ENCODE measurements around the gene KRTAP5-8.
"Not testable (repeated sequence)": the region's sequence is repeated elsewhere in the genome, so short reads cannot be mapped to it uniquely, and the experiment has no call there.

KRTAP5-8 gene, protein sequence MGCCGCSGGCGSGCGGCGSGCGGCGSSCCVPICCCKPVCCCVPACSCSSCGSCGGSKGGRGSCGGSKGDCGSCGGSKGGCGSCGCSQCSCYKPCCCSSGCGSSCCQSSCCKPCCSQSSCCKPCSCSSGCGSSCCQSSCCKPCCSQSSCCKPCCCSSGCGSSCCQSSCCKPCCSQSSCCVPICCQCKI

GRCh38 chr11:71537977-71538665, at the start of gene KRTAP5-8:
KRTAP5-8 (plus strand) TSS chr11:71538025; CDS start chr11:71538056, 31 bp downstream.
- DNase-seq (ENCODE audit: low read depth in 2 of 2, low spot score in 1 of 2): not testable (repeated sequence)

DNA sequence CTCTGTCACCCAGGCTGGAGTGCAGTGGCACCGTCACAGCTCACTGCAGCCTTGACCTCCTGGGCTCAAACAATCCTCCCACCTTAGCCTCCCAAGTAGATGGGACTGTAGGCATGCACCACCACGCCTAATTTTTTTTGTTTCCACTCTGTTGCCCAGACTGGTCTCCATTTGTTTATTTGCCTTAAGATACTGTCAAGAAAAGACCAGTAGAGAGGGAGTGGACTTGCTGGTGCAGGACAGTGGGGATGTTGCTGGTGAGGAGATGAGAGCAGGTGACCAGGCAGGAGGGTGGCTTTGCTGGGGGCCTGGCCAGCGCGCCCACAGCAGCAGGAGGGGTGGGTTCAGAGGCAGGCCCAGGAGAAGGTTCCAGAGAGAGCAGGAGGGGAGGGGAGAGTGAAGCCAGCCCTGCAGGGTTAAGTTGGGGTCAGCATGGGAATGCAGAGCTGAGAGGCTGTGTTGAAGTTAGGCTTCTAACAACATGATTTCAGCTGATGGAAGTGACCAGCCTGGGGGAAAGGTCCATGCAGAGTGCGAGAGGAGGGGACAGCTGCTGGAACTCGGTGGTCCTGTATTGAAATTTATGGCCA, 49.0 kb upstream of the KRTAP5-8 start:
- DNase-seq (ENCODE audit: low read depth in 2 of 2, low spot score in 1 of 2): no peak

DNA sequence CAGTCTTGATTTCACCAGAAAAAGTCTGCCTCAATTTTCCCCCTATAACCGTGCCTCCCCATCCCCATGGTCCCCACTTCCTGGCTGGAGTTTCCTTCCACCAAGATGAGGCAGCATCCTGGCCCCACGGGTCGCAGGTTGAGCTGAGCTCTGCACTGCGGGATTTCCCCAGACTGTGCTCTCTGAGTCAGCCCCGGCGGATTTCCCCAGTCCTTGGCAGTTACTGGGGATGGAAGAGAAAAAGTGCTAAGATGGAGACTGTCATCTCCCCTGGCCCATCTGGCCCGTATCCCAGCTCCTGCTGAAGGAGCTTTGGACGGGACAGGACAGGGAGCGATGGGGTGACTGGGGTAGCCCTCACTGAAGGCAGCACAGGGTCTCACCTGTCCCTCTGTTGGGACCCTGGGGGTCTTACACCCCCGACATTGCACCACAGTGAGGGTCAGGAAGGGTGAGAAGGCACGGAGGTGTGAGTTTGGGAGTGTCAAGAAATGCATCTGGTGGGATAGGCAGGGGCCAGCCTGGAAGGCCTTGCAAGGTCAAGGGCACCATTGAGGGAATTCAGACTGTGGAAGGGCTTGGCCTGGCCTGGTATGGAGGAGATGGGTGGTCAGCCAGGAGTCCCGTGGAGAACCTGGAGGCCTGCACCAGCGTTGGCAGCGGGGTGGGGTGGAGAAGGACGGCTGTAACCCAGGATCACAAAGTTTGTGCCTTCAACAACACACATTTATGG, 48.3 kb upstream of the KRTAP5-8 start:
- DNase-seq (ENCODE audit: low read depth in 2 of 2, low spot score in 1 of 2): no peak

DNA sequence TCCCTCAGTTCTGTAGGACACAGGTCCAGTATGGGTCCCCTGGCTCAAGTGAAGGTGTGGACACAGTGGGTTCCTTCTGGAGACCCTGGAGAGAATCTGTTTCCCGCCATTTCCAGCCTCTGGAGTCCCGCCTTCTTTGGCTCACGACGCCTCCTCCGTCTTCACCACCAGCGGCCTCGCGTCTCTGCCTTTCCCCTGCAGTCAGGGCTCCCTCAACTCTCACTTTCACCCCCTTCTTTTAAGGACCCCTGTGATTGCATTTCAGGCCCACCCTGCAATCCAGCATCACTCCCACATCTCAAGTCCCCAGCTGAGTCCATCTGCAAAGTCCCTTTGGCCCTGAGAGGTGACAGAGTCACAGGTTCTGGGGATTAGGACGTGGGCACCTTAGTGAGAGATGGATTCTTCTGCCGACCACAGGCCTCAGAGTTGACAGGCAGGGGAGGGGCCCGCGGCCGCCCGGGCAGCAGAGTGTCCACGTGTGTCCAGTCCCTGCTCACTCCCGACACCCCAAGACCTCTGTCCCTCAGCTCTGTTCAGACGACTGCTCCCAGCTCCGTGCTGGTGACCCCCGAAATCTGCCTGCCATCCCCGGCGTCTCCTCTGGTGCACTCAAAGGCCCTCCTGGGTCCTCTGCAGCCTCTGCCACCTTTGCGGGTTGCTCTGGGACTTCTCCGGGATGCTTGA, 47.6 kb upstream of the KRTAP5-8 start:
- no peak for DNase-seq (ENCODE audit: low read depth in 2 of 2, low spot score in 1 of 2)

DNA sequence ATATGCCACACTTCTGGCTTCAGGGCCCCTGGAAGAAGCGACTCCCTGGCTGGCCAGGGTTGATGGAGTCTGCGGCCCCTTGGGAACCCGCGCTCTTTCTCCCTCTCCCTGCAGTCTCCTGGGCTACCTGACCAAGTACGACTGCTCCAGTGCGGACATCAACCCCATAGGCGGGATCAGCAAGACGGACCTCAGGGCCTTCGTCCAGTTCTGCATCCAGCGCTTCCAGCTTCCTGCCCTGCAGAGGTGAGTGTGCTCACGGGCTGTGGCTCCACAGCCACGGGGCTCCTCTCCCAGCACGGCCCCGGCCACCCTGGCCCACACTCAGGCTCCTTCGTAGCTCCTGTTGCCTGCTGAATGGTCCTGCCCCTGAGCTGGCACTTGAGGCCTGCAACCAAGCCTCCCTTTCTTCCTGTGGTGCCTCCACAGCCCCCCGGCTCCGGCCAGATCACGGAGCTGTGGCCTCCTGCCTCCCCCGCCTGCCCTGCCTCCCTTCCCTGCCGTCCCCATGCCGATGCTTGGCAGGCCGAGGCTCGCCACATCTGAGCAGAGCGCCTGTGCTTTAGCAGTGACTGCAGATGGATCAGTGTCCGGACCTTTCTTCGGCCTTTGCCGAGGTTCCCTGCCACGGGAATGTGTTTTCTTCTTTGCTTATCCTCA, 47.0 kb upstream of the KRTAP5-8 start:
- no peak for DNase-seq (ENCODE audit: low read depth in 2 of 2, low spot score in 1 of 2)

DNA sequence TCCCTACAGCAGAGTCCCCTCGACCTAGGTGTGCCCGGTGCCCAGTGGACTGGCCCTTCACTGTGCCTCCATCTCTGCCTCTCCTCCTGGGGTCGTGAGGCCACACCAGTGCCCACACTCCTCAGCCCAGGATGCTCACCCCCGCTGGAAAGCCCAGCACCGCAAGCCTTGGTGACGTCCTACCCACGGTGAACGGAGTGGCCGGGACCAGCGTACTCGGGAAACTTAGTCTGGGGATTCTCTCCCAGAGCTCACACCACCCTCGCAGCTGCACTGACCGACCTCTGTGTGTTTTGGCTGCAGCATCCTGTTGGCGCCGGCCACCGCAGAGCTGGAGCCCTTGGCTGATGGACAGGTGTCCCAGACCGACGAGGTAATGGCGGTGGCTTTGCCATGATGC, 46.3 kb upstream of the KRTAP5-8 start:
- DNase-seq (ENCODE audit: low read depth in 2 of 2, low spot score in 1 of 2): no peak

- DNase-seq (ENCODE audit: low read depth in 2 of 2, low spot score in 1 of 2): no peak
Measured at GRCh38 chr11:71491940-71492339, 45.9 kb upstream of the KRTAP5-8 start.

DNA sequence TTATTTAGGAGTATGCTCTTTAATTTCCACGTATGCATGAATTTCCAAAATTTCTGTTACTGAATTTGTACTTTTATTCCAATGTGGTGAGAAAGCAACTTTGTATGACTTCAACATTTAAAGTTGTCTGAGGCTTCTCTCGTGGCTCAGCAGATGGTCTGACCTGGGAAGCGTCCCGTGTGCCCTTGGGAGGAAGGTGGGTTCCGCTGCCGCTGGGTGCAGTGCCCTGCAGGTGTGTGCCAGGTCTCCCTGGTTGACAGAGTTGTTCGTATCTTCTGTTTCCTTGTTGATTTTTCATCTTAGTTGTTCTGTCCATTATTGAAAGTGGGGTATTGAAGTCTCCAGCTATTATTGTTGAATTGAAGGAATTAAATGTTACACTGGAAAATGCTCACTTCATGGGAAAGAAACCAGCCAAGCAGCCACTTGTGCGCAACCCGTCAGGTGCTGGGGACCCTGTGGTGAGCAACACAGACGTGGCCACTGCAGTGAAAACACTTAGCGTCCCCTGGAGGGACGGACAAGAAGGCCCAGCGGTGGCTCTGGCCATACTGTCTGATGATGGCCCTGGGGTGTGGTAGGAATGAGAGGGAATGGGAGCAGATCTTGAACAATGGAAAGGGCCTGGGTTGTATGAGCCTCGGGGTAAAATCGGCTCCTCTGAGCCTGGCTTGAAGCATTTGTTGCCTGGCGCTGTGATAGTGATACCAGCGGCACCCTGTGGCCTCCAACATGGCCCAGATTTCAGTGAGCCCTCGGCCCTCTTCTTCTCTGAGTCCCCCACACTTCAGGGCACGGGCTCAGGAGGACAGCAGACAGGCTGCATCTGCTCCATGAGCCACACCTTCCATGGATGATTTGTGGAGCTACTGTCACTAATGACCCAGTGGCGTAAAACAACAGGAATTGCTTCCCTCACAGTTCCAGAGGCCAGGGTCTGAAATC, 42.3 kb upstream of the KRTAP5-8 start:
- DNase-seq (ENCODE audit: low read depth in 2 of 2, low spot score in 1 of 2): no peak

DNA sequence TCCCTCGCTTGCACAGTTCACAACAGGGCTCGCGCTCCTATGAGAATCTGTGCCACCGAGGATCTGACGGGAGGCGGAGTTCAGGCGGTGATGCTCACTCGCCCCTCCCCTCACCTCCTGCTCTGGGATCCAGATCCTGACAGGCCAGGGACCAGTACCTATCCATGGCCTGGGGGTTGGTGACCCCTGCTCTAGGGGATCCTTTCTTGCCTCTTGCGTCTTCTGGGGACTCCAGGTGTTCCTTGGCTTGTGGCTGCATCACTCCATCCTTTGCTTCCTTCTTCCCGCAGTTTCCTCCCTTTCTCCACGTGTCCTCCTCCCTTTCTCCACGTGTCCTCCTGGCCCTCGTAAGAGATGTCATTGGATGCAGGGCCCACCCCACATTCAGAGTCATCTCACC, 41.4 kb upstream of the KRTAP5-8 start:
- no peak for DNase-seq (ENCODE audit: low read depth in 2 of 2, low spot score in 1 of 2)

DNA sequence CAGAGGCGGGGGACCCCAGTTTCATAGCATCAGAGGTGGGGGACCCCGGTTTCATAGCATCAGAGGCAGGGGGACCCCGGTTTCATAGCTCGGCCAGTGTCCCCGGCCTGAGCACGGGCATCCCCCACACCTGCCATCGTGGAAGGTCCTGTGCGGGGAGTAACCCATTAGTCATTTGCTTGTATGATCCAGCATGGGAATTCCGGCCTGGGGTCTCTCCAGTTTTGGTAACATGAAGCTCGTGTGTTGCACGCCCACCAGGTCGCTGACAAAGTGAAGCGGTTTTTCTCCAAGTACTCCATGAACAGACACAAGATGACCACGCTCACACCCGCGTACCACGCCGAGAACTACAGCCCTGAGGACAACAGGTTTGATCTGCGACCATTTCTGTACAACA, 39.7 kb upstream of the KRTAP5-8 start:
- DNase-seq (ENCODE audit: low read depth in 2 of 2, low spot score in 1 of 2): no peak

DNA sequence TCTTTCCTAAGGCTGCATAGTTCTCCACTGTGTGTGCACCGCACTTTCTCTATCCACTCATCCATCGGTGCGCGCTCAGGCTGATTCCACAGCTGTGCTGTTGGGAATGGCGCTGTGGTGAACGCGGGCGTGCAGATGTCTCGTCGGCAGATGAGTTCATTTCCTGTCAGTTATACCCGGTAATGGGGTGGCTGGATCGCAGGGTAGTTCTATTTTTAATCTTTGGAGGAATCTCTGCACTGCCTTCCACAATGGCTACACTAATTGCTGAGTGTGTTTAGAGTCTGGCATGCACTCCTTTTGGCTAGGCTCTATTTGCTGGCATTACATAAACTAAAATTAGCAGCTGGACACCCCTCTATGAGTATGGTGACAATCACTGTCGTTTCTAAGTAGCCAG, 38.7 kb upstream of the KRTAP5-8 start:
- DNase-seq (ENCODE audit: low read depth in 2 of 2, low spot score in 1 of 2): no peak

DNA sequence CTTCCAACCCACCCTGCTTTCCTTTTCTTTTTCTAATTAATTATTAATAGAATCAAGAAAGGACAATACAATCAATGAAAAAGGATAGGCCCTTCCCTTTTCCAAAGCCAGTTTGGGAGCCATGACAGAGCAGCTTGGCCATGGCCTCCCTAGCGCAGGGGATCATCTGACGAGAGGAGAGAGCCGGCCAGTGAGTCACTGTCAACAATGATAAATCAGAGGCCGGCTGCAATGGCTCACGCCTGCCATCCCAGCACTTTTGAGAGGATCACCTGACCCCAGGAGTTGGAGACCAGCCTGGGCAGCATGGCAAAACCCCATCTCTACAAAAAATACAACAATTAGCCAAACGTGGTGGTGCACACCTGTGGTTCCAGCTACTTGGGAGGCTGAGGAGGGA, 38.3 kb upstream of the KRTAP5-8 start:
- DNase-seq (ENCODE audit: low read depth in 2 of 2, low spot score in 1 of 2): no peak

DNA sequence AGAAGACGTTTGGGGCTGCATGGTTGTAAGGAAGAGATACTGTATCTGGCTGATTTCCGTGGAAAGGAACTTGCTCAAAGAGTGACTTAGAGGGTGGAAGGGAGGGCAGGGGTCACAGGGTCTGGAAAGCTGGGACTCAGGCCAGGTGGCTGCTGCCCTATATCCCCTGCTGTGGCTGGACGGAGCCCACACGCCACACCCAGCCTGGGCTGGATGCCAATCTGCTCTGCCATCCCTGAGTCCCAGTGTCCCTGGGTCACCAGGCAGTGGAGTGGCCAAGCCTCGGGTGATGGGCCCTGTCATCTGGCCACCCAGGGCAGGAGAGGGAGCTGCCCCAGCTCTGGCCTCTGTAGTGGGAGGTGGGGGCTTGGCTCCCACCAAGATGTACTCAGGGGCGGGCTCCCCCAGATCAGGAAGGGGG, 37.2 kb upstream of the KRTAP5-8 start:
- no peak for DNase-seq (ENCODE audit: low read depth in 2 of 2, low spot score in 1 of 2)

DNA sequence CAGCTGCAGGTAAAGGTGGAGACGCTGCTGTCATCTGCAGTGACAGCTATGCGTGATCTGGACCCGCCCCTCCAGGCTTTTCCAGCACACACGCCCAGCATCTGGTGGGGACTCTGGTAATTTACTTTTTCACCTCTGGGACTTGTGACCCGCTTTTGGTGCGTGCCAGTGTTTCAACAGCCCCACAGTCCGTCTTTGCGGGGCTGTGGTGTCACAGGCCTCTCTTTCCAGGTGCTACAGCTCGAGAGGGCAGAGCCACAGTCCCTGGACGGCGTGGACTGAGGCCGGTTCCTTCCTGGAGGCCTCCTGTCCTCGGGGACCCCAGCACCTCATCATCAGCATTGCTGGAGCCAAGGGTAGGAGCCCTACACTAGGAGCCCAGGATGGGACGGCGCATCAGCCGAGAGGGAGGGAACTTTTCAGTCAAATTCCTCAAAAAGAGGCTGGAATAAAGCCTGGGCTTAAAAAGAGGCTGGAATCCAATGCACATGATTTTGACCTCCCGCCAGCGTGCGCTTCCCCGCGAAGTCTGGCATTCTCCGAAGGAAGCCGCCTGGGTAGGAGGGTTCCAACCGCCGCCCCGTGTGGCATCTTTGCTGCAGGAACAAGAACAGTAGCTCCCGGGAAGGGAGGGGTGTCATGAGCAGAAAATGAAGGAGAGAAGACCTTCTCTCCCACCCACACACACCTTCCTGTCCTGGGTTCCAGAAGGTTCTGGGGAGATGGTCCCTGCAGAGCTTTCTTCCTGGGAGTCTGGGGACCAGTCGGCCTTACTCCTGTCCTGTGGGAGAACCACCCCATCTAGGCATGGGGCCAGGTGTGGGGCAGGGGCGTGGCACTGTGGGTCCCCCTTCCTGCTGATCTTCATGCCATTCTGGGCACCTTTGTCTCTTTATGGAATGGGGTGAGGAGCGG, 36.5 kb upstream of the KRTAP5-8 start:
- no peak for DNase-seq (ENCODE audit: low read depth in 2 of 2, low spot score in 1 of 2)

DNA sequence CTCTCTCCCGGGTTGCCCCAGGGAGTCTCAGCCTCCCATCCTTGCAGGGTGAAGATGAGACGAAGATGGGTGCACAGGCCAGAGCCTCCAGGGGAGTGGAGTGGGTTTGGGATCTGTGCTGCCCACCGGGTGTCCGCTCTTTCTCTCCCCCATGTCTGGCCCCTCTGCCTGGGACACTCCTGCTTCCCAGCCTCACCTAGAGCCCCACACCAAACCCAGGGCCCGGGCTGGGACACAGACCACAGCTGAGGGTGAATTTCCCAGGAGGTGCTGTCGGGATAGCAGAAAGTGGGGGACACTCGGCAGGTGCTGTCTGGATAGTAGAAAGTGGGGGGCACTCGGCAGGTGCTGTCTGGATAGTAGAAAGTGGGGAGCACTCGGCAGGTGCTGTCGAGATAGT, 35.8 kb upstream of the KRTAP5-8 start:
- no peak for DNase-seq (ENCODE audit: low read depth in 2 of 2, low spot score in 1 of 2)

GRCh38 chr11:71502871-71503435, 34.9 kb upstream of the KRTAP5-8 start:
- no peak for DNase-seq (ENCODE audit: low read depth in 2 of 2, low spot score in 1 of 2)

DNA sequence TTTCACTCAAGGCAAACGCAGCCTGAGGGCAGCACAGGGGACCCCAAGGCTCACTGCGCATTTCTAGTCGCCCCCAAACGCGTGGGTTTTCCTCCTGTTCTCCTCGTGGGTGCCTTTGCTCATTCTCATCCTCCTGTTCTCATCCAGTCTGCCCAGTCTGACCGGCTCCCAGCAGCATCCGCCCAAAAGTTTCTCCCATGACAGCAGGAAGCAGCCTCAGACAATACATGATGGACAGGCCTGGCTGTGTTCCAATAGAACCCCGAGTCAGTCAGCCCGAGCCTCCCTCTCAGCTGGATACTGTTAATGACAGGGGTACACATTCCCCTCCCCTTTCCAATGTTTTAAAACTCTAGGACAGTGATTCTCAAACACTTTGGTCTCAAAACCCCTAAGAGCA, 33.3 kb upstream of the KRTAP5-8 start:
- DNase-seq (ENCODE audit: low read depth in 2 of 2, low spot score in 1 of 2): no peak

DNA sequence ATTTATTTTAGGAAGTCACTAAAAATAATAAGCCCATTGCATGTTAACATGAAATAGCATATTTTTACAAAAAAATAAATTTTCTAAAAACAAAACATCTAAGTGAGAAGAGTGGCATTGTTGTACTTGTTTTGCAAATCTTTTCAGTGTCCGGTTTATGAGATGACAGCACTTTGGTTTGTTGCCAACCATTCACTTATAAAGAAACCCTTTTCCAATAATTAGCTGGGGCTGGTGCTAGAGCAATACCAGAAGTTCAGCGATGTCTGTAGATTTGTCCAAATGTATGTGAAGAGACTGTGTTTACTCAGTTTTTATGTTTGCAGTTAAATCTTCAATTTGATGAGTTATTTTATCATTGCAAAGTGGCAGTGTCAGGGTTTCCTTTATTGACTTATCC, 32.8 kb upstream of the KRTAP5-8 start:
- DNase-seq (ENCODE audit: low read depth in 2 of 2, low spot score in 1 of 2): no peak

Data from stimulated activated CD8-positive, alpha-beta memory T cell treated with anti-CD3 and anti-CD28 coated beads, Interleukin-4, amount 100 ng/mL, for 4 hours (primary cell).